KOPT-K1 (cell line): Measurements from ENCODE around the gene NDUFA3.
"Not testable (repeated sequence)": the region's sequence is repeated elsewhere in the genome, so short reads cannot be mapped to it uniquely, and the experiment has no call there.

Experiments used
- H3K27ac ChIP-seq: fragments of 200-600 bp; sonication (generic); 2 replicates; pipeline ENCODE4 v1.5.1; 2016; ENCODE audit warnings: antibody characterized with exemption, mild to moderate bottlenecking, low read depth, low read length; ENCODE audit not compliant: poor library complexity, severe bottlenecking
- H3K36me3 ChIP-seq: fragments of 200-600 bp; sonication (generic); 2 replicates; pipeline ENCODE4 v1.5.1; 2017; ENCODE audit warnings: antibody characterized with exemption, mild to moderate bottlenecking, low read length, moderate library complexity; ENCODE audit not compliant: insufficient read depth
- H3K9me3 ChIP-seq: fragments of 200-600 bp; sonication (generic); 2 replicates; pipeline ENCODE4 v1.5.1; 2017; ENCODE audit warnings: antibody characterized with exemption, low read length, mild to moderate bottlenecking; ENCODE audit not compliant: insufficient read depth, poor library complexity, severe bottlenecking

Gene NDUFA3

GRCh38 chr19:54099190-54099902 lies 3.3 kb upstream of the NDUFA3 start:
- no peak overlapping the region for H3K27ac ChIP-seq
- no peaks in the 10 kb centered on the region for H3K36me3 ChIP-seq
- peaks cover 6% of the 10 kb centered on the region for H3K9me3 ChIP-seq

GRCh38 chr19:54099903-54100255 lies 2.8 kb upstream of the NDUFA3 start:
- not testable (repeated sequence) for H3K27ac ChIP-seq, H3K9me3 ChIP-seq, H3K36me3 ChIP-seq

DNA sequence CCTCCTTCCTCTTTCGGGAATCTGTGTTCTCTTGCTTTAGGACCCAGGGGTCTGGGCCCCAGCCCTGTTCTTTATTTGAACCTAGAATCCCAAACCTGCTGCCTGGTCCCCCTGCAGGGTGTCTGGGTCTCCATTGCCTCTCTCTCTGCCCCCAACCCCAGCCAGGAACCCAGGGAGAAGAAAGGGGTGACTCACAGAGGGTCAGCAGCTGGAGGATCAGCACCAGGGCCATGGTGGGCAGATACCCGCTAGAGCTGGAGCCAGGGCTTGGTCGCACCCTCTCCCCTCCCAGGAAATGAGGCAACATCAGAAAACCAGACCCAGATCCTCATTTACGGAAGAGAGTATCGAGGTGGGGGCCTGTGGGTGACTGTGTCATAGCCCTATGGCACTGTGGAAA lies 2.1 kb upstream of the NDUFA3 start, which contains the start of gene OSCAR:
OSCAR (minus strand) TSS at position 243 of the 400 bp plus-strand sequence; CDS start at position 232, 11 bp downstream.
- Histone ChIP-seq H3K27ac (no peak within 1 kb of the TSS), H3K36me3 (peaks cover 3% of the 10 kb centered on the region), H3K9me3 (no peaks in the 10 kb centered on the region)

DNA sequence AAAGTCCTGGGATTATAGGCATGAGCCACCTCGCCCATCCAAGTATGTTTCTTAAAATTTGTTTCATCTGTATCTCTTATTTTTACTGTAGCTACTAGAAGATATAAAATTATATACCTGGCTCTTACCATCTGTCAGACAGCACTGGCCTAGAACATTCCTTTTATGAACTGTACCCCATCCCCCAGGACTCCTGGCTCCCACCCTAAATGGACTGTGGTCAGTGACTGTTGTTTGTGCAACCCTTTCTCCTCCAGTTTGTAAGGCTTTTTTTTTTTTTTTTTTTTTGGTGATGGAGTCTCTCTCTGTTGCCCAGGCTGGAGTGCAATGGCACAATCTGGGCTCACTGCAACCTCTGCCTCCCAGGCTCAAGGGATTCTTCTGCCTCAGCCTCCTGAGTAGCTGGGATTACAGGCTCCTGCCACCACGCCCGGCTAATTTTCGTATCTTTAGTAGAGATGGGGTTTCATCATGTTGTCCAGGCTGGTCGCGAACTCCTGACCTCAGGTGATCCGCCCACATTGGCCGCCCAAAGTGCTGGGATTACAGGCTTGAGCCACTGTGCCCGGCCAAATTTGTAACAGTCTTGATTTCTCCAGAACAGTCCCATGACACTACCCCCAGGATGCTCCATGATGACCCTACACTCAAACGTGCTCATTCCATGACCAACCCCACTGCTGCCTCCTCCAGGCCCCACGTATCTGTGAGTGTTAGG lies 2.5 kb downstream of the NDUFA3 start:
- no peak overlapping the region for H3K27ac ChIP-seq
- no peaks in the 10 kb centered on the region for H3K9me3 ChIP-seq
- H3K36me3 ChIP-seq, result peaks cover 49% of the 10 kb centered on the region

GRCh38 chr19:54105796-54106195 lies 3.1 kb downstream of the NDUFA3 start:
- Histone ChIP-seq H3K27ac (no peak overlapping the region), H3K9me3 (no peaks in the 10 kb centered on the region), H3K36me3 (peaks cover 55% of the 10 kb centered on the region)

- Histone ChIP-seq H3K27ac (no peak overlapping the region), H3K36me3 (peaks cover 60% of the 10 kb centered on the region), H3K9me3 (no peaks in the 10 kb centered on the region)
These were observed 4.1 kb downstream of the NDUFA3 start for GRCh38 chr19:54106716-54107115.

DNA sequence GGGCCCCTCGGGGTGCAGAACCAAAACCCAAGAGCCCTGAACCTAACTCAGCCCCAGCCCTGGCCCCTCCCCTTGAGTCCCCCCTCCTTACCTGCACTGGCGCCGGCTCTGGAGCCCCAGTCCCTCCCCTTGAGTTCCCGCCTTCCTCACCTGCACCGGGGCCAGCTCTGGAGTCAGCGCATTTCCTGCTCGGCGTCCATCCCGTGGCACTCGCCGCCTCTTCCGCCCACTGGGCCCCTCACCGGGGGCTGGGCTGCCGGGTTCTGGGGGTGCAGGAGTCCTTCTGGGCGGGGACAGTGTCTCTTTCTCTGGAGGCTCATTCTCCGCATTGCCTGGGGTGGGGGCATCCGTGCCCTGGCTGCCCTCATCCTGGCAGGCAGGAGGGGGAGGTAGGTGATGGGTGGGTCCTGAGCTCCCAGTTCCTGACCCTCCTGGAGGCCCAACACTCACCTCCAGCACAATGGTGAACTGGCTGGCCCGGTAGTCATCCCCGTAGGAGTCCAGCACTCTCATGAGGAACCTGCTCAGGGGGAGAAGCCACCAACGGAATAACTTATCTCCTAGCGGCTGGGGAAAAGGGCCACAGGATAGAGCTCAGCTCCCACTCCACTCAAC lies 5.3 kb downstream of the NDUFA3 start:
- H3K27ac ChIP-seq, result no peak overlapping the region

GRCh38 chr19:54108496-54108895 lies 5.8 kb downstream of the NDUFA3 start:
- Histone ChIP-seq H3K27ac (no peak overlapping the region), H3K9me3 (no peaks in the 10 kb centered on the region), H3K36me3 (peaks cover 77% of the 10 kb centered on the region)

More for the DNA sequence above, 5.3 kb downstream of the NDUFA3 start:
- H3K9me3 ChIP-seq, result no peaks in the 10 kb centered on the region
- H3K36me3 ChIP-seq, result peaks cover 72% of the 10 kb centered on the region

DNA sequence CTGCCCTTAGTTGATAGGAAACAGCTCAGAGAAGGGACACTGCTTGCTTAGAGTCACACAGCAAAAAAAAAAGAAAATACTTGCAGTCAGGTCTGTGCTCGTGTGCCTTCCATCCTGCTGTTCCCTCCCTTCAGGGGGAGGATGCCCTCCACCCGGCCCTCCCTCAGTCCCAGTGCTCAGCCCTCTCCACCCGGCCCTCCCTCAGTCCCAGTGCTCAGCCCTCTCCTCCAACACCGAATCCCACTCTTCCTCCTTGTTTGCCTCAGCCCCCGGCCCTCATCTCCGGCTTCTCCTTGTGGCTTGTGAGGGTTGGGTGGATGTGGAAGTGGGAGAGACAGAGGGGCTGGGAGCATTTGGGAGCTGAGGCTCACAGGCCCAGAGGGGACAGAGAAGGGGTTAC lies 7.0 kb downstream of the NDUFA3 start:
- H3K36me3 ChIP-seq, result peaks cover 81% of the 10 kb centered on the region
- H3K9me3 ChIP-seq, result no peaks in the 10 kb centered on the region
- H3K27ac ChIP-seq, result no peak overlapping the region

GRCh38 chr19:54114340-54115108 lies 11.9 kb downstream of the NDUFA3 start:
- peak overlapping the region; percentile 86 for H3K27ac ChIP-seq

GRCh38 chr19:54115109-54116063 lies 12.7 kb downstream of the NDUFA3 start, which contains the start of the genes PRPF31 and TFPT:
Gene PRPF31, plus strand, starts transcription at chr19:54115754. Its CDS starts 2,525 bp downstream, at chr19:54118279.
Gene TFPT, minus strand, starts transcription at chr19:54115657. Its CDS starts 388 bp downstream, at chr19:54115269.
- peaks cover 53% of the 10 kb centered on the region for H3K36me3 ChIP-seq
- H3K9me3 ChIP-seq, result no peaks in the 10 kb centered on the region
- peak within 1 kb of the TSS; percentile 86 for H3K27ac ChIP-seq

More at GRCh38 chr19:54114340-54115108, 11.9 kb downstream of the NDUFA3 start:
- Histone ChIP-seq H3K36me3 (peaks cover 53% of the 10 kb centered on the region), H3K9me3 (no peaks in the 10 kb centered on the region)

GRCh38 chr19:54121259-54121658 lies 18.6 kb downstream of the NDUFA3 start:
- Histone ChIP-seq H3K27ac (no peak overlapping the region), H3K36me3 (peaks cover 81% of the 10 kb centered on the region), H3K9me3 (no peaks in the 10 kb centered on the region)

- Histone ChIP-seq H3K27ac (no peak overlapping the region), H3K9me3 (no peaks in the 10 kb centered on the region), H3K36me3 (peaks cover 94% of the 10 kb centered on the region)
These were observed 21.0 kb downstream of the NDUFA3 start for GRCh38 chr19:54123682-54124081.

DNA sequence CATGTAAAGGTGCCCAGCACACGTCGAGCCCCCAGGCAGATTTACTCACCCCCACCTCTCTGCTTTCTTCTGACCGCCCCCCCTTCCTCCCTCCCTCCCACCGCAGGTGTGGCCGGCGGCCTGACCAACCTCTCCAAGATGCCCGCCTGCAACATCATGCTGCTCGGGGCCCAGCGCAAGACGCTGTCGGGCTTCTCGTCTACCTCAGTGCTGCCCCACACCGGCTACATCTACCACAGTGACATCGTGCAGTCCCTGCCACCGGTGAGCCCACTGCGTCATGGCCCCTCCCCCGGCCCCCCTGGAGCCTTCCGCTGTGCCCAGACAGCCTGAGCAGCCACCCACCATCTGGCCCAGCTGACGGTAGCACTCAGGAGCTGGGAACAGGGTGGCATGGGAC lies 21.7 kb downstream of the NDUFA3 start:
- no peak overlapping the region for H3K27ac ChIP-seq
- H3K36me3 ChIP-seq, result peaks cover 97% of the 10 kb centered on the region
- no peaks in the 10 kb centered on the region for H3K9me3 ChIP-seq
